Measurements from ENCODE around the gene SLC30A7.

SLC30A7 gene

GRCh38 chr1:100979631-100980030 is 83.7 kb downstream of the SLC30A7 start:
- Histone ChIP-seq H3K9ac (ENCODE audit: low read length) (no peak overlapping the region), H3K4me2 (ENCODE audit: low read length) (no peak overlapping the region), H3K9me2 (ENCODE audit: low read depth, low read length) (no peaks in the 10 kb centered on the region), H3K9me3 (ENCODE audit: low read length) (no peaks in the 10 kb centered on the region), H3K4me3 (ENCODE audit: low read depth, low read length, poor library complexity, severe bottlenecking) (no peak overlapping the region), H3K36me3 (ENCODE audit: insufficient read depth, low read length) (peaks cover 47% of the 10 kb centered on the region; the same call in 1 of the 2 replicates), H3K27ac (ENCODE audit: low read depth, low read length, poor library complexity, severe bottlenecking) (no peak overlapping the region), H3K27me3 (ENCODE audit: insufficient read depth, low read length) (no peaks in the 10 kb centered on the region), H3F3A (ENCODE audit: insufficient read depth, low read length) (no peaks in the 10 kb centered on the region), H3K4me1 (ENCODE audit: insufficient read depth, low read length, severe bottlenecking) (no peaks in the 10 kb centered on the region), H3K79me2 (ENCODE audit: insufficient read depth, low read length) (no peaks in the 10 kb centered on the region), H2AFZ (ENCODE audit: low read length) (no peak overlapping the region), H4K20me1 (ENCODE audit: insufficient read depth, low read length) (no peaks in the 10 kb centered on the region)
- TF ChIP-seq EZH2 (IDR thresholded peaks at IDR 0.05; ENCODE audit: borderline replicate concordance, low read length) (no peak), CTCF (IDR thresholded peaks at IDR 0.05; ENCODE audit: low read length) (no peak)

- no peak for TF ChIP-seq CTCF (IDR thresholded peaks at IDR 0.05; ENCODE audit: low read length)
- no peak for TF ChIP-seq EZH2 (IDR thresholded peaks at IDR 0.05; ENCODE audit: borderline replicate concordance, low read length)
- no peaks in the 10 kb centered on the region for H4K20me1 ChIP-seq (ENCODE audit: insufficient read depth, low read length)
- H3K36me3 ChIP-seq (ENCODE audit: insufficient read depth, low read length): peaks cover 23% of the 10 kb centered on the region; the same call in 1 of the 2 replicates
- H3K27me3 ChIP-seq (ENCODE audit: insufficient read depth, low read length): no peaks in the 10 kb centered on the region
- H3K9ac ChIP-seq (ENCODE audit: low read length): no peak overlapping the region
- H3K79me2 ChIP-seq (ENCODE audit: insufficient read depth, low read length): no peaks in the 10 kb centered on the region
- H3K4me1 ChIP-seq (ENCODE audit: insufficient read depth, low read length, severe bottlenecking): no peaks in the 10 kb centered on the region
- no peak overlapping the region for H3K4me3 ChIP-seq (ENCODE audit: low read depth, low read length, poor library complexity, severe bottlenecking)
- H3K9me2 ChIP-seq (ENCODE audit: low read depth, low read length): no peaks in the 10 kb centered on the region
- H3K9me3 ChIP-seq (ENCODE audit: low read length): no peaks in the 10 kb centered on the region
- H3K4me2 ChIP-seq (ENCODE audit: low read length): no peak overlapping the region
- H3K27ac ChIP-seq (ENCODE audit: low read depth, low read length, poor library complexity, severe bottlenecking): no peak overlapping the region
- no peak overlapping the region for H2AFZ ChIP-seq (ENCODE audit: low read length)
- H3F3A ChIP-seq (ENCODE audit: insufficient read depth, low read length): no peaks in the 10 kb centered on the region
These were observed 86.9 kb downstream of the SLC30A7 start for GRCh38 chr1:100982793-100983192.

DNA sequence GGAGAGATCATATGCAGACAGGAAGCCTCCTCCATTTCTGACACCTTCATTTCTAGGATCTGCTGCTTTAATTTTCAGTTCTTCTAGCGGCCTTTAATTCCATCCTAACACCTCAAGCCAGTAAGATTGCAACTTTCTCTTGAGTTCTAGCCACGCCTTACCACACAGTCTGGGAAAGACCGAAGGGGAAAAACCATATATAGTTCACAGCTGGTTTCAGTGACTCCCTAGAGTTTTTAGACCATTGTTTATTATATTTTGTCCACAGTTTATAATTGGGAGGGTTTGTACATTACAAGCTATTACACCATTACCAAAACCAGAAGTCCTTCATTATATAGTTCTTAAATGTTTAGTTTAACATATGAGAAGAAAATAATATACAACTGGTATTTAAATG is 92.2 kb downstream of the SLC30A7 start:
- TF ChIP-seq CTCF (IDR thresholded peaks at IDR 0.05; ENCODE audit: low read length): no peak
- TF ChIP-seq EZH2 (IDR thresholded peaks at IDR 0.05; ENCODE audit: borderline replicate concordance, low read length): no peak
- H3K4me2 ChIP-seq (ENCODE audit: low read length): no peak overlapping the region
- peaks cover 40% of the 10 kb centered on the region for H3K36me3 ChIP-seq (ENCODE audit: insufficient read depth, low read length)
- H3F3A ChIP-seq (ENCODE audit: insufficient read depth, low read length): no peaks in the 10 kb centered on the region
- H3K9me2 ChIP-seq (ENCODE audit: low read depth, low read length): no peaks in the 10 kb centered on the region
- no peak overlapping the region for H2AFZ ChIP-seq (ENCODE audit: low read length)
- H3K27ac ChIP-seq (ENCODE audit: low read depth, low read length, poor library complexity, severe bottlenecking): no peak overlapping the region
- no peaks in the 10 kb centered on the region for H3K9me3 ChIP-seq (ENCODE audit: low read length)
- no peak overlapping the region for H3K9ac ChIP-seq (ENCODE audit: low read length)
- no peak overlapping the region for H3K4me3 ChIP-seq (ENCODE audit: low read depth, low read length, poor library complexity, severe bottlenecking)
- no peaks in the 10 kb centered on the region for H4K20me1 ChIP-seq (ENCODE audit: insufficient read depth, low read length)
- H3K4me1 ChIP-seq (ENCODE audit: insufficient read depth, low read length, severe bottlenecking): no peaks in the 10 kb centered on the region
- H3K79me2 ChIP-seq (ENCODE audit: insufficient read depth, low read length): no peaks in the 10 kb centered on the region
- no peaks in the 10 kb centered on the region for H3K27me3 ChIP-seq (ENCODE audit: insufficient read depth, low read length)

All from OCI-LY1 (cell line).